NCI-H1930 (cell line): ENCODE data around the gene PAK4.
"Not testable (repeated sequence)": the region's sequence is repeated elsewhere in the genome, so short reads cannot be mapped to it uniquely, and the experiment has no call there.

Source experiments
- DNase-seq, 2 experiments: peaks; one replicate each; lab custom pipeline; 2025; lab: John Stamatoyannopoulos, UW

PAK4 gene

GRCh38 chr19:39207293-39207836 is 81.8 kb downstream of the PAK4 start:
- no peak for DNase-seq

DNA sequence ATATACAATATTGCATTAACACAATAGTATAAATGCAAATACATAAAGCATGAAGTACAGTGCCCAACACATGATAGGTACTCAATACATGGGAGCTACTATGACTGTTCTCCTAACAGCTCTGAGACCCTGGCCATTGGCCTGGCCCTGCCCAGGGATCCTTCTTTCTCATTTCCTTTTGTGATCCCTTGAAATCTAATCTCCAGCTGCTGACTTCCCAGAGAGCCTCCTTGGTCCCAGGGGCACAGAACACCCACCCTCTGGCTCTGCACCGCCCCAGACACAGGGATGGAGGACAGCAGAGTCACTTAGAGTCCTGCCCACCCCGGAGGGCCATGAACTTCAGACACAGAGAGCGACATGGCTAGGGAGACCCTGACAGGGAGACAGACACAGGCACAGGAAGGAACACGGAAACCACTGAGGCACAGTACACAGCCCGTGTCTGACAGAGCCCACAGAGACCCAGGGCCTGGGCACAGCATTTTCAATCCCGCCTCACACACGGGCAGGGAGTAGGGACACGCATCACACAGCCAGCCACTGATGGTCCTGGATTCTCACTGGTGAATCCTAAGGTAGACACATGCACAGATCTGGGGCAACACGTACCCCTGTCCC is 82.7 kb downstream of the PAK4 start:
- no peak for DNase-seq

GRCh38 chr19:39209196-39209595 is 83.6 kb downstream of the PAK4 start:
- no peak for DNase-seq

- DNase-seq = no peak
Measured at GRCh38 chr19:39211731-39212374, 86.3 kb downstream of the PAK4 start.

GRCh38 chr19:39212375-39212742 is 86.8 kb downstream of the PAK4 start:
- DNase-seq = no peak

DNA sequence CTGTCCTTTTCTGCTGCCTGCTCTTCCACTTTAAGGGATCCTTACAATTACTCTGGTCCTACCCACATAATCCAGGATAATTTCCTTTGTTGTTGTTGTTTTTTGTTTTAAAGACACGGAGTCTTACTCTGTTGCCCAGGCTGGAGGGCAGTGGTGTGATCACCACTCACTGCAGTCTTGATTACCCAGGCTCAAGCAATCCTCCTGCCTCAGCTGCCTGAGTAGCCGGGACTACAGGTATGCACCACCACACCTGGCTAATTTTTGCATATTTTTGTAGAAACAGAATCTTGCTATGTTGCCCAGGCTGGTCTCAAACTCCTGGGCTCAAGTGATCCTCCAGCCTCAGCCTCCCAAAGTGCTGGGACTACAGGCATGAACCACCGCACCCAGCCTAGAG is 89.7 kb downstream of the PAK4 start:
- DNase-seq = not testable (repeated sequence)

DNA sequence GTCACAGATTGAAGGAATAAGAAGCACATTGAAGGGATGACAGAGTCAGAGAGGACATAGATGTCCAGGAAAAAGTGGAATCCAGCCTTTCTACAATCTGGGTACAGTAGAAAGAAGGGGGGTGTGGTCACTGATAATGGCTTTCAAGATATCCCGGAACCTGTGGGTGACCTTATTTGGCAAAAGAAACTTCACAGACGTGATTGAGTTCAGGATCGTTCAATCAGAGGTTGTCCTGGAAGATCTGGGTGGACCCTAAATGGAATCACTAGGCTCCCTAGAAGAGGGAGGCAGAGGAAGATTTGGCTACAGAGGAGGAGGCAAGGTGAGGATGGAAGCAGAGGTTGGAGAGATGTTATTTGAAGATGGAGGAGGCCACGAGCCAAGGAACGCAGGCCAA is 91.5 kb downstream of the PAK4 start:
- no peak for DNase-seq

- no peak for DNase-seq
Measured at GRCh38 chr19:39218230-39219007, 92.8 kb downstream of the PAK4 start.

- DNase-seq = not testable (repeated sequence)
Measured at GRCh38 chr19:39219108-39219507, 93.5 kb downstream of the PAK4 start.

GRCh38 chr19:39223703-39224279 is 98.2 kb downstream of the PAK4 start:
- DNase-seq = no peak

GRCh38 chr19:39224910-39225309 is 99.3 kb downstream of the PAK4 start:
- no peak for DNase-seq
